GM04503 (cell line): Measurements from ENCODE around the gene KLK2.

Experiments
- DNase-seq: peaks from one replicate; pipeline ENCODE4 v3.0.0-alpha.2; 2012; ENCODE audit warnings: low read depth

The KLK2 gene

GRCh38 chr19:50924586-50924985 lies 51.3 kb downstream of the KLK2 start:
- DNase-seq, result no peak

GRCh38 chr19:50925734-50926133 lies 52.5 kb downstream of the KLK2 start:
- no peak for DNase-seq

- no peak for DNase-seq
Observed at GRCh38 chr19:50926144-50926543, 52.9 kb downstream of the KLK2 start.

GRCh38 chr19:50928831-50929230 lies 55.6 kb downstream of the KLK2 start:
- no peak for DNase-seq
